Lower lobe of right lung (tissue), 2 donors: Measurements from ENCODE around the gene KLF13. TPM values are rescaled to one million over a fixed set of nuclear protein-coding genes. Genes with fewer than 3 reads are reported as not detected.
A peak's percentile ranks its signal among the peaks of the same experiment; 100 is the strongest.

Source experiments
- ATAC-seq, 2 donors: fragments of 200-7000 bp; cut with Tn5 transposase; one replicate each; pipeline ENCODE4 v1.9.1; 2020 to 2022; ENCODE audit warnings: mild to moderate bottlenecking in 2 of 2, moderate library complexity in 2 of 2
- DNase-seq: peaks from one replicate; pipeline ENCODE4 v3.0.0-alpha.2; 2020
- H3K27ac ChIP-seq: fragments of 200-600 bp; one replicate; pipeline ENCODE4 v1.8.0; 2022
- H3K27me3 ChIP-seq: fragments of 200-600 bp; one replicate; pipeline ENCODE4 v1.8.0; 2022; ENCODE audit warnings: low read depth
- H3K36me3 ChIP-seq: fragments of 200-600 bp; one replicate; pipeline ENCODE4 v1.8.0; 2022; ENCODE audit warnings: mild to moderate bottlenecking
- H3K4me1 ChIP-seq: fragments of 200-600 bp; one replicate; pipeline ENCODE4 v1.8.0; 2022
- H3K4me3 ChIP-seq: fragments of 200-600 bp; one replicate; pipeline ENCODE4 v1.8.0; 2022; ENCODE audit warnings: mild to moderate bottlenecking
- H3K9me3 ChIP-seq: fragments of 200-600 bp; one replicate; pipeline ENCODE4 v1.8.0; 2022
- CTCF ChIP-seq: fragments of 200-600 bp; IDR thresholded peaks from one replicate; pipeline ENCODE4 v1.8.0; 2022; ENCODE audit warnings: antibody characterized with exemption, mild to moderate bottlenecking
- intact Hi-C: fragments of 100-400 bp; cut with DNase I; formaldehyde crosslinking; loops from one replicate; pipeline ENCODE4 v1.11.0; 2022
- total RNA-seq: library from RNA; stranded (reverse); fragmentation: NEBNext Ultra II Directional; extraction: Animal tissue kit (Norgen Biotek cat#: 25700); gene quantifications from one replicate; pipeline ENCODE4 v1.2.1, GENCODE V29; 2021
- donor health status: DM: no; HTN: yes; CAD: no; lungs with severe emphysema.

The KLF13 gene
- total RNA-seq, 1 donor from 2014 or later, result 178 TPM

GRCh38 chr15:31373970-31374369, 47.3 kb downstream of the KLF13 start:
- no peak for DNase-seq
- Histone ChIP-seq H3K27ac (peak overlapping the region; percentile 69), H3K9me3 (no peaks in the 10 kb centered on the region), H3K4me1 (peaks cover 79% of the 10 kb centered on the region), H3K27me3 (no peaks in the 10 kb centered on the region), H3K36me3 (peaks cover 63% of the 10 kb centered on the region), H3K4me3 (no peak overlapping the region)
- intact Hi-C loops, result no loop called here
- TF ChIP-seq CTCF, result no peak
- no peak for ATAC-seq

GRCh38 chr15:31374489-31374888, 47.9 kb downstream of the KLF13 start:
- Histone ChIP-seq H3K4me3 (no peak overlapping the region), H3K4me1 (peaks cover 74% of the 10 kb centered on the region), H3K27ac (peak overlapping the region; percentile 69), H3K36me3 (peaks cover 68% of the 10 kb centered on the region), H3K9me3 (no peaks in the 10 kb centered on the region), H3K27me3 (no peaks in the 10 kb centered on the region)
- no peak for TF ChIP-seq CTCF
- peak in 1 of 2 donors; percentile 31 for ATAC-seq
- no peak for DNase-seq
- intact Hi-C loops, result no loop called here

- Histone ChIP-seq H3K4me1 (peaks cover 71% of the 10 kb centered on the region), H3K36me3 (peaks cover 73% of the 10 kb centered on the region), H3K9me3 (no peaks in the 10 kb centered on the region), H3K27me3 (no peaks in the 10 kb centered on the region), H3K4me3 (no peak overlapping the region), H3K27ac (peak overlapping the region; percentile 69)
- ATAC-seq (no peak), DNase-seq (no peak)
- TF ChIP-seq CTCF, result no peak
- intact Hi-C loops, result no loop called here
Observed at GRCh38 chr15:31374986-31375385, 48.4 kb downstream of the KLF13 start.

- no peak for ATAC-seq
- intact Hi-C loops, result no loop called here
- Histone ChIP-seq H3K4me3 (no peak overlapping the region), H3K27me3 (no peaks in the 10 kb centered on the region), H3K9me3 (no peaks in the 10 kb centered on the region), H3K36me3 (peaks cover 81% of the 10 kb centered on the region), H3K27ac (peak overlapping the region; percentile 69), H3K4me1 (peaks cover 65% of the 10 kb centered on the region)
- no peak for TF ChIP-seq CTCF
- no peak for DNase-seq
Observed at GRCh38 chr15:31375772-31376171, 49.1 kb downstream of the KLF13 start.

- Histone ChIP-seq H3K4me3 (no peak overlapping the region), H3K9me3 (no peaks in the 10 kb centered on the region), H3K27ac (no peak overlapping the region), H3K36me3 (peaks cover 86% of the 10 kb centered on the region), H3K27me3 (no peaks in the 10 kb centered on the region), H3K4me1 (peaks cover 57% of the 10 kb centered on the region)
- no peak for DNase-seq
- no peak for TF ChIP-seq CTCF
- intact Hi-C loops, result no loop called here
- no peak for ATAC-seq
Observed at GRCh38 chr15:31376511-31376910, 49.9 kb downstream of the KLF13 start.

GRCh38 chr15:31377030-31377429, 50.4 kb downstream of the KLF13 start:
- TF ChIP-seq CTCF, result no peak
- Histone ChIP-seq H3K4me1 (peaks cover 52% of the 10 kb centered on the region), H3K36me3 (peaks cover 87% of the 10 kb centered on the region), H3K4me3 (no peak overlapping the region), H3K9me3 (no peaks in the 10 kb centered on the region), H3K27ac (no peak overlapping the region), H3K27me3 (no peaks in the 10 kb centered on the region)
- intact Hi-C loops, result no loop called here
- ATAC-seq, result peak; percentile 74 to 80
- peak; percentile 79 for DNase-seq
